CD4-positive, CD25-positive, alpha-beta regulatory T cell (primary cell): ENCODE results near the gene WNT2. TPM values are rescaled to one million over a fixed set of nuclear protein-coding genes. Genes with fewer than 3 reads are reported as not detected.

Experiments
- ATAC-seq, 2 donors: fragments of 150-1000 bp; cut with Tn5 transposase; one replicate each; pipeline ENCODE4 v1.10.0; 2021; ENCODE audit warnings: low read depth in 2 of 2, moderate number of reproducible peaks in 2 of 2, moderate library complexity in 1 of 2
- DNase-seq, 3 donors: peaks; one replicate each; pipeline versions ENCODE4 v3.0.0 to v3.0.0-alpha.2; 2012 to 2022; ENCODE audit warnings: mixed read lengths in 1 of 3
- H3K27ac ChIP-seq: one replicate; pipeline ENCODE4 v1.7.0; 2013; ENCODE audit warnings: mild to moderate bottlenecking, low read length; ENCODE audit not compliant: insufficient read depth, poor library complexity, severe bottlenecking
- H3K27me3 ChIP-seq: one replicate; pipeline ENCODE4 v1.7.0; 2013; ENCODE audit warnings: low read length; ENCODE audit not compliant: control insufficient read depth, insufficient read depth
- H3K36me3 ChIP-seq: one replicate; pipeline ENCODE4 v1.7.0; 2013; ENCODE audit warnings: mild to moderate bottlenecking, low read length, moderate library complexity; ENCODE audit not compliant: control insufficient read depth, insufficient read depth
- H3K4me1 ChIP-seq: 2 replicates; pipeline ENCODE4 v1.7.0; 2013; ENCODE audit warnings: mild to moderate bottlenecking, low read length; ENCODE audit not compliant: insufficient read depth, control insufficient read depth, poor library complexity, severe bottlenecking
- H3K4me3 ChIP-seq: one replicate; pipeline ENCODE4 v1.7.0; 2013; ENCODE audit warnings: low read depth, mild to moderate bottlenecking, low read length, moderate library complexity
- H3K9me3 ChIP-seq, 2 experiments: 1 replicate in 1 of 2; 2 replicates in 1 of 2; pipeline ENCODE4 v1.7.0; 2013; ENCODE audit warnings: low read length in 2 of 2, mild to moderate bottlenecking in 1 of 2, moderate library complexity in 1 of 2; ENCODE audit not compliant: control insufficient read depth in 2 of 2
- H3K27ac Mint-ChIP-seq, 3 donors: one replicate each; pipeline ENCODE4 v1.8.0; 2020 to 2022; ENCODE audit warnings: mild to moderate bottlenecking in 3 of 3, mixed read lengths in 3 of 3, moderate library complexity in 2 of 3
- H3K27me3 Mint-ChIP-seq: one replicate; pipeline ENCODE4 v1.8.0; 2022; ENCODE audit warnings: mild to moderate bottlenecking, mixed read lengths
- H3K36me3 Mint-ChIP-seq: one replicate; pipeline ENCODE4 v1.8.0; 2020; ENCODE audit warnings: mixed read lengths
- H3K4me1 Mint-ChIP-seq, 4 donors: one replicate each; pipeline ENCODE4 v1.8.0; 2020 to 2022; ENCODE audit warnings: mixed read lengths in 4 of 4, mild to moderate bottlenecking in 1 of 4
- H3K4me3 Mint-ChIP-seq, 4 donors: one replicate each; pipeline ENCODE4 v1.8.0; 2020 to 2022; ENCODE audit warnings: mild to moderate bottlenecking in 4 of 4, mixed read lengths in 4 of 4, moderate library complexity in 3 of 4
- H3K9me3 Mint-ChIP-seq, 7 donors: one replicate each; pipeline ENCODE4 v1.8.0; 2020 to 2022; ENCODE audit warnings: mixed read lengths in 7 of 7, mild to moderate bottlenecking in 3 of 7, moderate library complexity in 2 of 7
- polyA plus RNA-seq, 4 donors: library from polyadenylated mRNA; unstranded; fragments of 300-500 nt; fragmentation: Illumina TruSeq; gene quantifications; one replicate each; pipeline ENCODE4 v1.2.3, GENCODE V29; 2021
- total RNA-seq: library from RNA; stranded (reverse); gene quantifications from one replicate; pipeline ENCODE4 v1.2.3, GENCODE V29; 2022

The WNT2 gene
- total and polyA plus RNA-seq, 5 donors from 2014 or later, result not detected

DNA sequence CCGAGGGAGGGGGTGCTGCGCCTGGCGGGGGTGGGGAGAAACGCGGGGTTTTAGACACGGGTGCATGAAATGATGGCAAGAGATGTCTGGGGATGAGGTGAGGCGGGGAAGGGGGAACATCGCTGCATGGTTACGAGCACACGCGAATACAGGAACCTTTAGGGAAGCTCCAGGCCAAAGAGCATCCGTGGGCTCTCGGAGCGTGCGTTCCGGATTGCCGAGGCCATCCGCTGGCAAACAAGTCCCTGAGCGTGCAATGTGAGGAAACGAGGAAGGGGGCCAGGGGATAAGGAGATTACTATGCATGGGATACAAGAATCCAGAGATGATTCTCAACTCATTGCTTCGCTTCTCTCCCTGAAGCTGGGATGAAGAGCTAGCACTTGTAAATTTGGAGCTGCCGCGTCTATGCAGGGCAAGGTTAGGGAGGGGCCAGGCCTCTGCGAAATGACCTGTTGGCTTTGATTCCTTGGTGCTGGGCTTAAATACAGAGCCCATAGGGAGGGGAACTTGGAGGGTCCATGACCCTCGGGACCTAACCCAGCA, 520 bp upstream of the WNT2 start:
- Histone ChIP-seq H3K36me3 (no peaks in the 10 kb centered on the region), H3K9me3 (no peaks in the 10 kb centered on the region), H3K27ac (no peak overlapping the region), H3K4me3 (no peak overlapping the region), H3K4me1 (no peaks in the 10 kb centered on the region), H3K27me3 (peaks cover 17% of the 10 kb centered on the region)
- ATAC-seq (no peak), DNase-seq (peak in 1 of 3 donors; percentile 7)
- Mint-ChIP-seq H3K27me3 (peaks cover 37% of the 10 kb centered on the region), H3K36me3 (no peaks in the 10 kb centered on the region), H3K27ac (no peak overlapping the region), H3K4me3 (no peak overlapping the region), H3K4me1 (peaks cover 0 to 2% (median 0%) of the 10 kb centered on the region in 4 donors), H3K9me3 (peaks cover 0 to 7% (median 0%) of the 10 kb centered on the region in 7 donors)

DNA sequence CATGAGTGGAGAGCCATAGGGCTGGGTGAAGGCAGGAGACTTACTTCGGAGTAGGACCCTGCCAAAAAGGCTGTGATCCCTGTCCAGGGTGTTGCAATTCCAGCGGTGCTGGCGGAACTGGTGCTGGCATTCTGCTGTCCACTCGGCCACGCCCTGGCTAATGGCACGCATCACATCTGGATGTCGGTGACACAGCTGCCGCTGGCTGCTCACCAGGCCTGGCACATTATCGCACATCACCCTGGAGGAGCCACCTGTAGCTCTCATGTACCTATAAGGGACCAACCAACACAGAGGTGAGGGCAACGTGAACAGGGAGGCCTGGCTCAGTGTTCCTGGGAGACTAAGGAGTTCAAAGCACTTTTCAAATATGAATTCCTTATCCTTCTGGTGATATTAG, 2.3 kb downstream of the WNT2 start:
- H3K27me3 Mint-ChIP-seq, result peaks cover 30% of the 10 kb centered on the region
- DNase-seq (no peak), ATAC-seq (no peak)
- H3K36me3 Mint-ChIP-seq, result no peaks in the 10 kb centered on the region
- no peak overlapping the region for H3K4me3 ChIP-seq
- no peaks in the 10 kb centered on the region for H3K36me3 ChIP-seq
- H3K27ac ChIP-seq, result no peak overlapping the region
- no peaks in the 10 kb centered on the region for H3K4me1 ChIP-seq
- H3K27me3 ChIP-seq, result peaks cover 17% of the 10 kb centered on the region
- peaks cover 0 to 2% (median 0%) of the 10 kb centered on the region in 4 donors for H3K4me1 Mint-ChIP-seq
- no peak overlapping the region for H3K4me3 Mint-ChIP-seq
- peaks cover 0 to 7% (median 0%) of the 10 kb centered on the region in 7 donors for H3K9me3 Mint-ChIP-seq
- no peak overlapping the region for H3K27ac Mint-ChIP-seq
- H3K9me3 ChIP-seq, result no peaks in the 10 kb centered on the region

DNA sequence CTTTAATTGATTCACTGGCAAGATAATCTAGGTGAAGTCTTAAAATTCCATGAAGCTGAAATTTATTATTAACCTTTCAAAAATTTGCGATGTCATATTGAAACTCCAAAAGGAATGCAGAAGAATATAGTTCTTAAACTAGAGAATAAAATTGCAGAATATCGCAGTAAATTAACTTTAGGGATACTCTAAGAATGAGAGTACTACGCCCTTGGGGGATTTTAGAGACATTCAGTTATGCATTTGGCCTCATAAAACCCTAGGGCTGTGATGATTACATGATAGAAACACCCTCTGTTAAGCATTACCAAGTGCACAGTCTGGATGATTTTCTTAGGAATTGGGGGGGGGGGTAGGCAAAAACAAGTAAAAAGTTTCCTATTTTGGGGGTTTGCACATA, 3.7 kb downstream of the WNT2 start:
- H3K9me3 Mint-ChIP-seq, result peaks cover 0 to 5% (median 0%) of the 10 kb centered on the region in 7 donors
- no peak overlapping the region for H3K4me3 ChIP-seq
- H3K36me3 Mint-ChIP-seq, result no peaks in the 10 kb centered on the region
- ATAC-seq (no peak), DNase-seq (no peak)
- peaks cover 10% of the 10 kb centered on the region for H3K27me3 ChIP-seq
- H3K36me3 ChIP-seq, result no peaks in the 10 kb centered on the region
- no peaks in the 10 kb centered on the region for H3K9me3 ChIP-seq
- peaks cover 26% of the 10 kb centered on the region for H3K27me3 Mint-ChIP-seq
- no peak overlapping the region for H3K27ac ChIP-seq
- peaks cover 0 to 2% (median 0%) of the 10 kb centered on the region in 4 donors for H3K4me1 Mint-ChIP-seq
- no peaks in the 10 kb centered on the region for H3K4me1 ChIP-seq
- H3K4me3 Mint-ChIP-seq, result no peak overlapping the region
- H3K27ac Mint-ChIP-seq, result no peak overlapping the region

DNA sequence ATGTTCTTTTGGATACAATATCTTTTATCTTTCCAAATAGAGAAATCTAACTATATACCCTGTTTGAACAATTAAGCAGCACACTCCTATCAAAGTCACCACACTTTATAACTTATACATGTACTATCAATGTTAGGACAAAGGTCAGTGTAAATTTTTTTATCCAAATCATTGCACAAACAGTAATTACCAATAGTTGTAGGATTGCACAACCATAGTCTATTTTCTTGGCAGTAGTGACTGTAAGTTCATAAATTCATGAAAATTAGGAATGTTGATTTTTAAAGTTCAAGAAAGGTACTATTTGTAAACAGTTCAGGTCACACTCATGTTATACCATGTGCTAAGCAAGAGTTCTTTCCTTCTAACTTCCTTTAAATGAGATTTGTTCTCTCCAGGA, 9.3 kb downstream of the WNT2 start:
- no peak for ATAC-seq
- Mint-ChIP-seq H3K27ac (no peak overlapping the region), H3K9me3 (peaks cover 0 to 4% (median 0%) of the 10 kb centered on the region in 7 donors), H3K4me3 (no peak overlapping the region), H3K4me1 (no peaks in the 10 kb centered on the region), H3K36me3 (no peaks in the 10 kb centered on the region), H3K27me3 (peaks cover 5% of the 10 kb centered on the region)
- Histone ChIP-seq H3K4me1 (no peaks in the 10 kb centered on the region), H3K27me3 (no peaks in the 10 kb centered on the region), H3K36me3 (no peaks in the 10 kb centered on the region), H3K4me3 (no peak overlapping the region), H3K9me3 (no peaks in the 10 kb centered on the region), H3K27ac (no peak overlapping the region)
- no peak for DNase-seq

DNA sequence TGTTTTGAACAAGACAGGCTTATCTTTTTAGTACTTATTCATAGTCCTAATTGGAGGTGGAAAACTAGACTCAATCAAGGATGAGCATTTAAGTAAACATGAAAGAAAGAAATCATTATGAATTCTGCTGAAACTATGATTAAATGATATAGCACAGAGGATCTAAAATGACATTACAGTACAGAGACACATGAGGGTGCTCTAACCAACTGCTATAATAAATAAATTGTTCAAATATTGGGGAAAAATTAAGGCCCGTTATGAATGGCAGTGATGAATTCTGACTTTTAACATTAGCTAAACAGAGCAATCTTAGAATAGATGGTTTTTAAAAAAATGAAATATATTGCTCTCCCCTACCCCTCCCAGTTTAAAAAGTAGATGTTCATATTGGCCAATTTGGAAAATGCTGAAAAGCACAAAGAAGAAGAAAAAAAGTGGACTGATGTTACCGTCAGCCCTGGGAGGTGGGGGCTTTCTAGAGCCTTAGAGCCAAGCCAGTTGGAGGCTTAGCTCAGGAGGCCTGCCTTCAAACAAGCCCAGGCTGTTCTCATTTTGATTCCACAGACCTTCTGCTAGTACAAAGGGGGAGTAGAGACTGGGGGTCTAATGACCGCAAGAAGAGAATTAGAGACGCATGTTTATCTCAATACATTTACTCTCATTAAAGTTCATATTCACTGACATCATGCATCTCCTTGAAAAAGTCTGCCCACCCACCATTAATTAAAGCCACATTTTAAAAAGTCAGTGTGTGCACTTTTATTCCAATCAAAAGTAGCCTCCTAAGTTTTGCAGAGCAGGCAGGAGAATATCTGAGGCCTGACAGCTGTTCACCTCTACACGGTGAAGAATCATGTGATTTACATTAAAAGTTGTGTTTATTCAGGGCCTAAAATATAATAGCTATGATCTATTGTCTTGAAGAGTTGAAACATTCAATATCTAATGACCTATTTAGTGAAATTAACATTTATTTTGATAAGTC, 10.0 kb downstream of the WNT2 start:
- ATAC-seq (no peak), DNase-seq (no peak)
- Mint-ChIP-seq H3K36me3 (no peaks in the 10 kb centered on the region), H3K4me3 (no peak overlapping the region), H3K27ac (no peak overlapping the region), H3K27me3 (peaks cover 5% of the 10 kb centered on the region), H3K9me3 (peaks cover 0 to 4% (median 0%) of the 10 kb centered on the region in 7 donors), H3K4me1 (no peaks in the 10 kb centered on the region)
- Histone ChIP-seq H3K9me3 (no peaks in the 10 kb centered on the region), H3K27ac (no peak overlapping the region), H3K27me3 (no peaks in the 10 kb centered on the region), H3K4me1 (no peaks in the 10 kb centered on the region), H3K4me3 (no peak overlapping the region), H3K36me3 (no peaks in the 10 kb centered on the region)

DNA sequence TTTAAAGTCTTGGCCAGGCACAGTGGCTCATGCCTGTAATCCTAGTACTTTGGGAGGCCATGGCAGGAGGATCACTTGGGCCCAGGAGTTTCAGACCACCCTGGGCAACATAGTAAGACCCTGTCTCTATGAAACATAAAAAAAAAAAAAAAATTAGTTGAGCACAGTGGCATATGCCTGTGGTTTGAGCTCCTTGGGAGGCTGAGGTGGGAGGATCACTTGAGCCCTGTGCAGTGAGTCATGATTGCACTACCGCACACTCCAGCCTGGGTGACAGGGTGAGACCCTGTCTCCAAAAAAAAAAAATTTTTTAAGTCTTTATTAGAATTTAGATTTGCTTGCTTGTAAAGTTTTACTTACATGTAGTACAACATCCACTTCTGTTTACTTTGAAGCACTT, 14.0 kb downstream of the WNT2 start:
- H3K9me3 ChIP-seq, result no peaks in the 10 kb centered on the region
- ATAC-seq (no peak), DNase-seq (no peak)
- H3K27ac Mint-ChIP-seq, result no peak overlapping the region
- H3K4me3 Mint-ChIP-seq, result no peak overlapping the region
- H3K36me3 Mint-ChIP-seq, result no peaks in the 10 kb centered on the region
- no peaks in the 10 kb centered on the region for H3K4me1 Mint-ChIP-seq
- no peak overlapping the region for H3K27ac ChIP-seq
- no peak overlapping the region for H3K4me3 ChIP-seq
- H3K36me3 ChIP-seq, result no peaks in the 10 kb centered on the region
- peaks cover 5% of the 10 kb centered on the region for H3K27me3 Mint-ChIP-seq
- peaks cover 0 to 4% (median 0%) of the 10 kb centered on the region in 7 donors for H3K9me3 Mint-ChIP-seq
- no peaks in the 10 kb centered on the region for H3K4me1 ChIP-seq
- peaks cover 2% of the 10 kb centered on the region for H3K27me3 ChIP-seq

DNA sequence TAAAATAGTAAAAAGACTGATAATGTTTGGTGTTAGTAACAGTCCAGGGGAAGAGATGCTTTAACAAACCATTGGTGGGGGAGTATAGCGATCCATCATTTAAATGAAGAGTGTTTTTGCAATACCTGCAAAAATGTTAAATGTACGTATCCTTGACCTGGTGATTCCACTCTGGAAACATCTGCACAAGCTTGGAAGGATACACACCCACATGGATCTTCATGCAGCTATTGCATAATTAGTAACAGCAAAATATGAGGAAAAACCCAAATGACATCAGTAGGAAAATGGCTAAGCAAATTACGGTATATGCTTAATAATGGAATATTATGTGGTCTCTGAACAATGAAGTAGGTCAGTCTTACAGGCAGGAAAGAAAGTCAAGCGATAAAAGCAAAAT, 20.5 kb downstream of the WNT2 start:
- H3K4me3 ChIP-seq, result no peak overlapping the region

More for the DNA sequence above, 20.5 kb downstream of the WNT2 start:
- Histone ChIP-seq H3K27ac (no peak overlapping the region), H3K9me3 (no peaks in the 10 kb centered on the region), H3K27me3 (no peaks in the 10 kb centered on the region), H3K4me1 (no peaks in the 10 kb centered on the region), H3K36me3 (no peaks in the 10 kb centered on the region)
- no peak for ATAC-seq
- no peak for DNase-seq
- Mint-ChIP-seq H3K9me3 (peaks cover 0 to 2% (median 0%) of the 10 kb centered on the region in 7 donors), H3K4me3 (no peak overlapping the region), H3K4me1 (no peaks in the 10 kb centered on the region), H3K27me3 (peaks cover 6% of the 10 kb centered on the region), H3K27ac (no peak overlapping the region), H3K36me3 (no peaks in the 10 kb centered on the region)
